ENCODE measurements around the gene RGS19.
"Not testable (repeated sequence)": the region's sequence is repeated elsewhere in the genome, so short reads cannot be mapped to it uniquely, and the experiment has no call there.

The RGS19 gene

GRCh38 chr20:64079273-64080012, at the start of gene RGS19:
Gene RGS19 (minus strand): TSS chr20:64079518. CDS start chr20:64076886, 2,632 bp downstream.
- DNase-seq, result no peak

- not testable (repeated sequence) for DNase-seq
These were observed 44.2 kb upstream of the RGS19 start for GRCh38 chr20:64123517-64123916.

- DNase-seq, result not testable (repeated sequence)
These were observed 43.6 kb upstream of the RGS19 start for GRCh38 chr20:64122927-64123326.

GRCh38 chr20:64121586-64121985, 42.3 kb upstream of the RGS19 start:
- no peak for DNase-seq

- no peak for DNase-seq
These were observed 40.5 kb upstream of the RGS19 start for GRCh38 chr20:64119681-64120341.

GRCh38 chr20:64119301-64119680, 40.0 kb upstream of the RGS19 start:
- DNase-seq, result no peak

- DNase-seq, result not testable (repeated sequence)
These were observed 38.1 kb upstream of the RGS19 start for GRCh38 chr20:64117432-64117777.

GRCh38 chr20:64116541-64117431, 37.5 kb upstream of the RGS19 start:
- no peak for DNase-seq

GRCh38 chr20:64116016-64116415, 36.7 kb upstream of the RGS19 start:
- no peak for DNase-seq

GRCh38 chr20:64115171-64115911, 36.0 kb upstream of the RGS19 start:
- no peak for DNase-seq

- no peak for DNase-seq
These were observed 35.1 kb upstream of the RGS19 start for GRCh38 chr20:64114356-64114971.

GRCh38 chr20:64113796-64114355, 34.6 kb upstream of the RGS19 start:
- DNase-seq, result no peak

- DNase-seq, result no peak
These were observed 34.1 kb upstream of the RGS19 start for GRCh38 chr20:64113444-64113775.

GRCh38 chr20:64112691-64113443, 33.5 kb upstream of the RGS19 start:
- no peak for DNase-seq

GRCh38 chr20:64111841-64112641, 32.7 kb upstream of the RGS19 start:
- no peak for DNase-seq

GRCh38 chr20:64110411-64111068, 31.2 kb upstream of the RGS19 start:
- no peak for DNase-seq

- no peak for DNase-seq
These were observed 30.6 kb upstream of the RGS19 start for GRCh38 chr20:64109831-64110391.

GRCh38 chr20:64108731-64109681, 29.7 kb upstream of the RGS19 start:
- DNase-seq, result no peak

Data from DMS153 (cell line).